HepG2 (cell line): ENCODE data around the gene LRRC45. TPM values are rescaled to one million over a fixed set of nuclear protein-coding genes. Genes with fewer than 3 reads are reported as not detected.

Experiments
- ARID2 ChIP-seq: sonication (generic); formaldehyde crosslinking; IDR thresholded peaks from 2 replicates; pipeline ENCODE4 v1.8.1; 2022; ENCODE audit warnings: mild to moderate bottlenecking, missing genetic modification reagents, borderline replicate concordance
- TBL1XR1 ChIP-seq: fragments of 150-350 bp; IDR thresholded peaks from 2 replicates; pipeline ENCODE4 v1.6.1; 2014; ENCODE audit warnings: borderline replicate concordance, low read length; ENCODE audit not compliant: partially characterized antibody
- polyA plus RNA-seq, 8 experiments: library from polyadenylated mRNA; depleted of rRNA in 3 of 8; stranded (reverse) in 7 of 8; unstranded in 1 of 8; fragments of >200 nt; fragmentation: Illumina TruSeq in 4 of 8; extraction: Trizol in 4 of 8; gene quantifications; 2 replicates each; pipeline versions ENCODE4 v1.2.1 to v1.2.3, GENCODE V29; 2011 to 2016; ENCODE audit warnings: low read depth in 4 of 8, missing spikeins in 1 of 8, mixed read lengths in 1 of 8; ENCODE audit not compliant: insufficient read depth in 1 of 8
- total RNA-seq, 5 experiments: library from RNA; depleted of rRNA; stranded (reverse); fragments of >200 nt; fragmentation: Illumina TruSeq; extraction: Trizol; gene quantifications; 2 replicates each; pipeline ENCODE4 v1.2.3, GENCODE V29; 2016; ENCODE audit warnings: low read depth in 1 of 5
- TF ChIP-seq, protein P1 (sequence below): sonication (generic); formaldehyde crosslinking; IDR thresholded peaks from 2 replicates; pipeline ENCODE4 v1.4.0; 2020; ENCODE audit warnings: missing genetic modification reagents
- TF ChIP-seq, protein P2 (sequence below): sonication (generic); formaldehyde crosslinking; IDR thresholded peaks from 2 replicates; pipeline ENCODE4 v1.5.1; 2020; ENCODE audit warnings: mild to moderate bottlenecking, missing genetic modification reagents, moderate library complexity
- TF ChIP-seq, protein P3 (sequence below): sonication (generic); formaldehyde crosslinking; IDR thresholded peaks from 2 replicates; pipeline ENCODE4 v1.8.1; 2022; ENCODE audit warnings: mild to moderate bottlenecking, missing genetic modification reagents

Gene LRRC45
- total and polyA plus RNA-seq, 2 of the 13 experiments (the other 11 are each of a cell fraction or from before 2014, with no cell fraction given), result 11.6 to 48.1 TPM

DNA sequence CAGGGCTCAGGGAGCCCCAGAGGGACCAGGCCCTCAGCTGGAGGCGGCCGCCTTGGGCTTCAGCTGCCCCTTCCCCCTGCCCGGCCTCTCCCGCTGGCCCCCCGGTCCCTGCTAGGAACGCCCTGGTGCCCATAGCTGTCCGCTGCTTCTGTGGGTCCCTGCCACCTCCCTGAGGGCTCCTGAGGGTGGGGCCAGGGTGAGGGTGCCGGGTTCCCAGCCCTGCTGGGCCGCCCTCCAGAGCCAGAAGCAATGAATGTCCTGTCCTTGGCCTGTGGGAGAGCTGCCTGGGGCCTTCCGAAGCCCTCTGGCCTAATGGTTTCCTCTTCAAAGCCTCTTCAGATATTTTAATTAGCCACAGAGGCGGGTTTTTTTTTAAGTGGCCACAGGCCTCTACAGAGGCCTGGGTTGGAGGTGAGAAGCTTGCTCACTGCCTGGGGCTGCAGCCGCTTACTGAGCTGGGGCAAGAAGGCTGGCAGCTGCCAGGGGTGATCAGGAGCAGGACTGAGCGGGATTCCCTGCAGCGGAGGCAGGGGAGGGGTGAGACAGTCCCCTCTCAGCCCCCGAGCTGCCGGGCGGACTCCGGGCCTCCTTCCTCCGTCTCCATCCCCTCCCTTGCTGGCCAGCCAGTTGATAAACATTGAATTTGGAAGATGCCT is 10.3 kb upstream of the LRRC45 start (continued):
- TF ChIP-seq, protein P1, sequence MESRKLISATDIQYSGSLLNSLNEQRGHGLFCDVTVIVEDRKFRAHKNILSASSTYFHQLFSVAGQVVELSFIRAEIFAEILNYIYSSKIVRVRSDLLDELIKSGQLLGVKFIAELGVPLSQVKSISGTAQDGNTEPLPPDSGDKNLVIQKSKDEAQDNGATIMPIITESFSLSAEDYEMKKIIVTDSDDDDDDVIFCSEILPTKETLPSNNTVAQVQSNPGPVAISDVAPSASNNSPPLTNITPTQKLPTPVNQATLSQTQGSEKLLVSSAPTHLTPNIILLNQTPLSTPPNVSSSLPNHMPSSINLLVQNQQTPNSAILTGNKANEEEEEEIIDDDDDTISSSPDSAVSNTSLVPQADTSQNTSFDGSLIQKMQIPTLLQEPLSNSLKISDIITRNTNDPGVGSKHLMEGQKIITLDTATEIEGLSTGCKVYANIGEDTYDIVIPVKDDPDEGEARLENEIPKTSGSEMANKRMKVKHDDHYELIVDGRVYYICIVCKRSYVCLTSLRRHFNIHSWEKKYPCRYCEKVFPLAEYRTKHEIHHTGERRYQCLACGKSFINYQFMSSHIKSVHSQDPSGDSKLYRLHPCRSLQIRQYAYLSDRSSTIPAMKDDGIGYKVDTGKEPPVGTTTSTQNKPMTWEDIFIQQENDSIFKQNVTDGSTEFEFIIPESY (CRISPR knock-in tag), result peak; percentile 77; the same call in 1 of the 2 replicates
- TF ChIP-seq, protein P2, sequence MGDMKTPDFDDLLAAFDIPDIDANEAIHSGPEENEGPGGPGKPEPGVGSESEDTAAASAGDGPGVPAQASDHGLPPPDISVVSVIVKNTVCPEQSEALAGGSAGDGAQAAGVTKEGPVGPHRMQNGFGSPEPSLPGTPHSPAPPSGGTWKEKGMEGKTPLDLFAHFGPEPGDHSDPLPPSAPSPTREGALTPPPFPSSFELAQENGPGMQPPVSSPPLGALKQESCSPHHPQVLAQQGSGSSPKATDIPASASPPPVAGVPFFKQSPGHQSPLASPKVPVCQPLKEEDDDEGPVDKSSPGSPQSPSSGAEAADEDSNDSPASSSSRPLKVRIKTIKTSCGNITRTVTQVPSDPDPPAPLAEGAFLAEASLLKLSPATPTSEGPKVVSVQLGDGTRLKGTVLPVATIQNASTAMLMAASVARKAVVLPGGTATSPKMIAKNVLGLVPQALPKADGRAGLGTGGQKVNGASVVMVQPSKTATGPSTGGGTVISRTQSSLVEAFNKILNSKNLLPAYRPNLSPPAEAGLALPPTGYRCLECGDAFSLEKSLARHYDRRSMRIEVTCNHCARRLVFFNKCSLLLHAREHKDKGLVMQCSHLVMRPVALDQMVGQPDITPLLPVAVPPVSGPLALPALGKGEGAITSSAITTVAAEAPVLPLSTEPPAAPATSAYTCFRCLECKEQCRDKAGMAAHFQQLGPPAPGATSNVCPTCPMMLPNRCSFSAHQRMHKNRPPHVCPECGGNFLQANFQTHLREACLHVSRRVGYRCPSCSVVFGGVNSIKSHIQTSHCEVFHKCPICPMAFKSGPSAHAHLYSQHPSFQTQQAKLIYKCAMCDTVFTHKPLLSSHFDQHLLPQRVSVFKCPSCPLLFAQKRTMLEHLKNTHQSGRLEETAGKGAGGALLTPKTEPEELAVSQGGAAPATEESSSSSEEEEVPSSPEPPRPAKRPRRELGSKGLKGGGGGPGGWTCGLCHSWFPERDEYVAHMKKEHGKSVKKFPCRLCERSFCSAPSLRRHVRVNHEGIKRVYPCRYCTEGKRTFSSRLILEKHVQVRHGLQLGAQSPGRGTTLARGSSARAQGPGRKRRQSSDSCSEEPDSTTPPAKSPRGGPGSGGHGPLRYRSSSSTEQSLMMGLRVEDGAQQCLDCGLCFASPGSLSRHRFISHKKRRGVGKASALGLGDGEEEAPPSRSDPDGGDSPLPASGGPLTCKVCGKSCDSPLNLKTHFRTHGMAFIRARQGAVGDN (CRISPR knock-in tag), result peak; percentile 39; the same call in 1 of the 2 replicates
- TF ChIP-seq ARID2 (CRISPR knock-in tag) (0 out of 2 replicates have a peak, but pooled peaks have one; percentile 9), TBL1XR1 (no peak)
- TF ChIP-seq, protein P3, sequence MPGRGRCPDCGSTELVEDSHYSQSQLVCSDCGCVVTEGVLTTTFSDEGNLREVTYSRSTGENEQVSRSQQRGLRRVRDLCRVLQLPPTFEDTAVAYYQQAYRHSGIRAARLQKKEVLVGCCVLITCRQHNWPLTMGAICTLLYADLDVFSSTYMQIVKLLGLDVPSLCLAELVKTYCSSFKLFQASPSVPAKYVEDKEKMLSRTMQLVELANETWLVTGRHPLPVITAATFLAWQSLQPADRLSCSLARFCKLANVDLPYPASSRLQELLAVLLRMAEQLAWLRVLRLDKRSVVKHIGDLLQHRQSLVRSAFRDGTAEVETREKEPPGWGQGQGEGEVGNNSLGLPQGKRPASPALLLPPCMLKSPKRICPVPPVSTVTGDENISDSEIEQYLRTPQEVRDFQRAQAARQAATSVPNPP (CRISPR knock-in tag), result no peak
